Activated B cell treated with CpG ODN at 0.5 μM for 24 hours (primary cell): ENCODE results near the gene LDLRAD4. TPM values are rescaled to one million over a fixed set of nuclear protein-coding genes. Genes with fewer than 3 reads are reported as not detected.

Experiments used
- ATAC-seq: fragments of 200-7000 bp; cut with Tn5 transposase; one replicate; pipeline ENCODE4 v1.10.0; 2021; ENCODE audit warnings: low read depth, mild to moderate bottlenecking, moderate library complexity
- CTCF ChIA-PET: fragments of 350-600 bp; sonication (Branson Sonifier 250); formaldehyde crosslinking; loops from one replicate; lab custom pipeline; 2021; ENCODE audit warnings: antibody characterized with exemption; lab: Charles Lee
- POLR2A ChIA-PET: fragments of 350-600 bp; sonication (Branson Sonifier 250); formaldehyde crosslinking; loops from one replicate; lab custom pipeline; 2021; ENCODE audit warnings: antibody characterized with exemption; lab: Charles Lee
- DNase-seq: peaks from one replicate; pipeline ENCODE4 v3.0.0; 2022
- H3K27ac Mint-ChIP-seq: one replicate; pipeline ENCODE4 v1.8.0; 2020; ENCODE audit warnings: mixed read lengths
- H3K27me3 Mint-ChIP-seq: one replicate; pipeline ENCODE4 v1.8.0; 2021; ENCODE audit warnings: mixed read lengths
- H3K36me3 Mint-ChIP-seq: one replicate; pipeline ENCODE4 v1.8.0; 2021; ENCODE audit warnings: low read depth, mixed read lengths
- H3K4me1 Mint-ChIP-seq: one replicate; pipeline ENCODE4 v1.8.0; 2021; ENCODE audit warnings: mixed read lengths
- H3K4me3 Mint-ChIP-seq: one replicate; pipeline ENCODE4 v1.8.0; 2020; ENCODE audit warnings: mild to moderate bottlenecking, mixed read lengths
- H3K9me3 Mint-ChIP-seq: one replicate; pipeline ENCODE4 v1.8.0; 2020; ENCODE audit warnings: mixed read lengths
- CTCF ChIP-seq: fragments of 200-600 bp; IDR thresholded peaks from one replicate; pipeline ENCODE4 v1.8.0; 2022; ENCODE audit warnings: antibody characterized with exemption, mild to moderate bottlenecking
- intact Hi-C: fragments of 100-400 bp; cut with micrococcal nuclease; formaldehyde crosslinking; loops from one replicate; pipeline ENCODE4 v1.15.1; 2024
- total RNA-seq: library from RNA; stranded (reverse); gene quantifications from 2 replicates; pipeline ENCODE4 v1.2.3, GENCODE V29; 2022

Gene LDLRAD4
- total RNA-seq, 1 donor from 2014 or later: 66.9 TPM

GRCh38 chr18:13445241-13445897 lies 226.8 kb downstream of the LDLRAD4 start:
- ChIA-PET POLR2A (no interaction called here), CTCF (no interaction called here)
- DNase-seq (no peak), ATAC-seq (no peak)
- H3K9me3 Mint-ChIP-seq: no peaks in the 10 kb centered on the region
- intact Hi-C loops: no loop called here
- no peak overlapping the region for H3K27ac Mint-ChIP-seq
- H3K36me3 Mint-ChIP-seq: no peaks in the 10 kb centered on the region
- no peak for TF ChIP-seq CTCF
- H3K4me1 Mint-ChIP-seq: peaks cover 13% of the 10 kb centered on the region
- H3K4me3 Mint-ChIP-seq: no peak overlapping the region
- peaks cover 6% of the 10 kb centered on the region for H3K27me3 Mint-ChIP-seq

- ATAC-seq (no peak), DNase-seq (no peak)
- no peaks in the 10 kb centered on the region for H3K9me3 Mint-ChIP-seq
- peaks cover 5% of the 10 kb centered on the region for H3K27me3 Mint-ChIP-seq
- TF ChIP-seq CTCF: no peak
- CTCF ChIA-PET: no interaction called here
- POLR2A ChIA-PET: no interaction called here
- intact Hi-C loops: no loop called here
- H3K4me1 Mint-ChIP-seq: peaks cover 13% of the 10 kb centered on the region
- no peaks in the 10 kb centered on the region for H3K36me3 Mint-ChIP-seq
- H3K27ac Mint-ChIP-seq: no peak overlapping the region
- H3K4me3 Mint-ChIP-seq: no peak overlapping the region
These were observed 227.5 kb downstream of the LDLRAD4 start for GRCh38 chr18:13446024-13446423.

GRCh38 chr18:13446610-13447461 lies 228.3 kb downstream of the LDLRAD4 start:
- no peaks in the 10 kb centered on the region for H3K36me3 Mint-ChIP-seq
- ATAC-seq: no peak

GRCh38 chr18:13447621-13448334 lies 229.2 kb downstream of the LDLRAD4 start:
- peaks cover 3% of the 10 kb centered on the region for H3K27me3 Mint-ChIP-seq
- ChIA-PET POLR2A (no interaction called here), CTCF (no interaction called here)
- peak overlapping the region; percentile 29 for H3K4me3 Mint-ChIP-seq
- no peaks in the 10 kb centered on the region for H3K9me3 Mint-ChIP-seq
- no peak for DNase-seq
- H3K27ac Mint-ChIP-seq: peak overlapping the region; percentile 50
- H3K4me1 Mint-ChIP-seq: peaks cover 13% of the 10 kb centered on the region
- H3K36me3 Mint-ChIP-seq: no peaks in the 10 kb centered on the region
- intact Hi-C loops: no loop called here
- peak; percentile 68 for ATAC-seq
- no peak for TF ChIP-seq CTCF

More at GRCh38 chr18:13446610-13447461, 228.3 kb downstream of the LDLRAD4 start:
- Mint-ChIP-seq H3K4me1 (peaks cover 13% of the 10 kb centered on the region), H3K9me3 (no peaks in the 10 kb centered on the region), H3K27ac (no peak overlapping the region), H3K27me3 (peaks cover 3% of the 10 kb centered on the region), H3K4me3 (no peak overlapping the region)
- no peak for TF ChIP-seq CTCF
- ChIA-PET CTCF (no interaction called here), POLR2A (no interaction called here)
- intact Hi-C loops: no loop called here
- no peak for DNase-seq

- no peak overlapping the region for H3K4me3 Mint-ChIP-seq
- CTCF ChIA-PET: no interaction called here
These were observed 229.8 kb downstream of the LDLRAD4 start for GRCh38 chr18:13448335-13448795.

More at GRCh38 chr18:13448335-13448795, 229.8 kb downstream of the LDLRAD4 start:
- no peaks in the 10 kb centered on the region for H3K36me3 Mint-ChIP-seq
- no peak for TF ChIP-seq CTCF
- intact Hi-C loops: no loop called here
- POLR2A ChIA-PET: no interaction called here
- no peak for ATAC-seq
- H3K9me3 Mint-ChIP-seq: no peaks in the 10 kb centered on the region
- DNase-seq: no peak
- peaks cover 3% of the 10 kb centered on the region for H3K27me3 Mint-ChIP-seq
- H3K27ac Mint-ChIP-seq: no peak overlapping the region
- peaks cover 13% of the 10 kb centered on the region for H3K4me1 Mint-ChIP-seq
